Smooth muscle cell (in vitro differentiated cells): ENCODE results near the gene CREB3L2. TPM values are rescaled to one million over a fixed set of nuclear protein-coding genes. Genes with fewer than 3 reads are reported as not detected.

Source experiments
- DNase-seq: peaks from one replicate; lab custom pipeline; 2025; ENCODE audit not compliant: unreplicated experiment; lab: John Stamatoyannopoulos, UW
- H2AFZ ChIP-seq: fragments of 200-600 bp; sonication (generic); 2 replicates; pipeline ENCODE4 v1.6.0; 2016; ENCODE audit warnings: antibody characterized with exemption, low read depth, mild to moderate bottlenecking
- H3F3A ChIP-seq: fragments of 200-600 bp; sonication (generic); 2 replicates; pipeline ENCODE4 v1.6.0; 2017; ENCODE audit warnings: antibody characterized with exemption, low read depth
- H3K27ac ChIP-seq: fragments of 200-600 bp; sonication (generic); 2 replicates; pipeline ENCODE4 v1.5.1; 2016; ENCODE audit warnings: low read depth, mild to moderate bottlenecking
- H3K27me3 ChIP-seq: fragments of 200-600 bp; sonication (generic); 2 replicates; pipeline ENCODE4 v1.6.1; 2016; ENCODE audit warnings: low read depth, mild to moderate bottlenecking
- H3K36me3 ChIP-seq: fragments of 200-600 bp; sonication (generic); 2 replicates; pipeline ENCODE4 v1.5.1; 2016; ENCODE audit warnings: low read depth
- H3K4me1 ChIP-seq: fragments of 200-600 bp; sonication (generic); 2 replicates; pipeline ENCODE4 v1.5.1; 2016; ENCODE audit warnings: low read depth
- H3K4me2 ChIP-seq: fragments of 200-600 bp; sonication (generic); 2 replicates; pipeline ENCODE4 v1.6.0; 2016; ENCODE audit warnings: mild to moderate bottlenecking
- H3K4me3 ChIP-seq: fragments of 200-600 bp; sonication (generic); 2 replicates; pipeline ENCODE4 v1.5.1; 2016; ENCODE audit warnings: mild to moderate bottlenecking
- H3K79me2 ChIP-seq: fragments of 200-600 bp; sonication (generic); 2 replicates; pipeline ENCODE4 v1.6.0; 2016; ENCODE audit warnings: low read depth, mild to moderate bottlenecking
- H3K9ac ChIP-seq: fragments of 200-600 bp; sonication (generic); 2 replicates; pipeline ENCODE4 v1.6.0; 2016; ENCODE audit warnings: low read depth
- H3K9me3 ChIP-seq: fragments of 200-600 bp; sonication (generic); replicated peaks from 2 replicates; pipeline ENCODE4 v1.5.1; 2016; ENCODE audit warnings: low read depth
- H4K20me1 ChIP-seq: fragments of 200-600 bp; sonication (generic); 2 replicates; pipeline ENCODE4 v1.6.0; 2016; ENCODE audit warnings: low read depth
- CTCF ChIP-seq: fragments of 200-600 bp; sonication (generic); IDR thresholded peaks from 2 replicates; pipeline ENCODE4 v1.5.1; 2017; ENCODE audit warnings: borderline replicate concordance, mild to moderate bottlenecking, antibody characterized with exemption; ENCODE audit not compliant: insufficient read depth, poor library complexity, severe bottlenecking
- WGBS: methylation state at CpG from one replicate; pipeline ENCODE4 v1.1.7; 2016; ENCODE audit warnings: low lambda C conversion rate; 5-methylcytosine and 5-hydroxymethylcytosine counted together
- polyA plus RNA-seq: library from polyadenylated mRNA; unstranded; fragments of >200 nt; fragmentation: Nextera tagmentation; extraction: Ambion mirVana; gene quantifications from 2 replicates; pipeline ENCODE4 v1.2.1, GENCODE V29; 2016
- total RNA-seq: library from RNA; depleted of rRNA; stranded (reverse); fragments of >200 nt; gene quantifications from 2 replicates; pipeline ENCODE4 v1.2.3, GENCODE V29; 2014

The CREB3L2 gene
- total and polyA plus RNA-seq, 2 experiments from 2014 or later = 27.4 to 69.1 TPM

- Histone ChIP-seq H3K4me2 (peak overlapping the region; percentile 95), H2AFZ (no peak overlapping the region), H3K9ac (peak overlapping the region; percentile 98), H3K27ac (peak overlapping the region; percentile 97), H3F3A (peaks cover 11% of the 10 kb centered on the region), H3K9me3 (no peaks in the 10 kb centered on the region), H3K36me3 (no peaks in the 10 kb centered on the region), H3K4me1 (peaks cover 25% of the 10 kb centered on the region), H3K79me2 (peaks cover 64% of the 10 kb centered on the region), H4K20me1 (peaks cover 56% of the 10 kb centered on the region), H3K27me3 (no peaks in the 10 kb centered on the region), H3K4me3 (peak overlapping the region; percentile 77)
- no peak for TF ChIP-seq CTCF
- DNase-seq = no peak
- WGBS = 49% methylated on average over 4 of the region's 4 CpGs
Measured at GRCh38 chr7:137999496-138000080, 2.3 kb downstream of the CREB3L2 start.

DNA sequence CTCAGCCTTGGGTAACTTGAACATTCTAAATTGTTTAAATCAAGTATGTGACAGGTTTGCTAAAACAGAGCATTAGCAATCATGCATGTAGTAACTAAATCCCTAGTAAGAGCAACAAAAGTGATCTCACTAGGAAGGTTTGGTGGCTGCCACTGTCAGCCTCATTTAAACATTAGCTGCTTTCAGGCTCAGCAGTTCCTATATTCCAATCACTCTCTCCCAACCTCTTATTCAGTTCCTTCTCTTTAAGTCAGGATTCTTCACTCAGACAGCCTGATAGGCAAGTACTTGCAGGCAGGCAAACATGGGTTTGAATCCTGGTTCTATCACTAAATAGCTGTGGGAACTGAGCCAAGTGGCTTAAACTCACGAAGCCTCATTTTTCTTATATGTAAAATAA is 3.6 kb downstream of the CREB3L2 start:
- Histone ChIP-seq H3K27ac (peak overlapping the region; percentile 97), H3K9me3 (no peaks in the 10 kb centered on the region), H3K79me2 (peaks cover 77% of the 10 kb centered on the region), H3K4me3 (peak overlapping the region; percentile 77), H3F3A (peaks cover 23% of the 10 kb centered on the region), H4K20me1 (peaks cover 69% of the 10 kb centered on the region), H3K4me2 (peak overlapping the region; percentile 95), H3K27me3 (no peaks in the 10 kb centered on the region), H2AFZ (no peak overlapping the region), H3K36me3 (no peaks in the 10 kb centered on the region), H3K9ac (peak overlapping the region; percentile 11), H3K4me1 (peaks cover 30% of the 10 kb centered on the region)
- no peak for DNase-seq
- no peak for TF ChIP-seq CTCF
- WGBS = 0% methylated on average over 1 of the region's 1 CpG

- 64% methylated on average over 3 of the region's 3 CpGs for WGBS
- no peak overlapping the region for H3K9ac ChIP-seq
- peak overlapping the region; percentile 58 for H3K27ac ChIP-seq
- H3K4me3 ChIP-seq = no peak overlapping the region
- peaks cover 83% of the 10 kb centered on the region for H4K20me1 ChIP-seq
- no peak for TF ChIP-seq CTCF
- H3K9me3 ChIP-seq = no peaks in the 10 kb centered on the region
- no peak for DNase-seq
- peaks cover 33% of the 10 kb centered on the region for H3K4me1 ChIP-seq
- H3K36me3 ChIP-seq = no peaks in the 10 kb centered on the region
- no peak overlapping the region for H2AFZ ChIP-seq
- H3K4me2 ChIP-seq = peak overlapping the region; percentile 49
- peaks cover 30% of the 10 kb centered on the region for H3F3A ChIP-seq
- peaks cover 80% of the 10 kb centered on the region for H3K79me2 ChIP-seq
- no peaks in the 10 kb centered on the region for H3K27me3 ChIP-seq
Measured at GRCh38 chr7:137996871-137997270, 5.0 kb downstream of the CREB3L2 start.

DNA sequence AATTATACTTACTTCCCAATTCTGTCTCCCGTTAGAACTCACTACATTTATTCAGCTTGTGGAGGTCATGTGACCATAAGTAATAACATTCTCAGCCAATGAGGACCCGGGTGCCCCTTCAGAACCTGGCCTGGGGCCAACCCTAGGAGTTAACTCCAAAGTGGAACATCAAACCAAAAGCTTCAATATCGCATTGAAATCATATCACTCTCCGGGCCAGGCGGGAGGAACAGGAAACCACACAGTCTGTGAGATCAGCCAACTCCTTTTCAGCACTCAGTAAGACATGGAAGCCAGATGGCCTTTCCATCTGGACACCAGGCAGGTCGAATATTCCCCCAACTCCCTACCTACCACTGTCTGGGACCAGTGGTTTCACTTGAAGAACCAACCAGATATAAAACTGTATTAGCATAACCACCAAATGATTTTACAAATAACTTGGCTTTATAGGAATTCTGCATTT is 5.5 kb downstream of the CREB3L2 start:
- WGBS = 17% methylated on average over 6 of the region's 6 CpGs
- H4K20me1 ChIP-seq = peaks cover 86% of the 10 kb centered on the region
- H3K9ac ChIP-seq = no peak overlapping the region
- H3K36me3 ChIP-seq = no peaks in the 10 kb centered on the region
- H3K27me3 ChIP-seq = no peaks in the 10 kb centered on the region
- no peak for TF ChIP-seq CTCF
- H2AFZ ChIP-seq = no peak overlapping the region
- H3K27ac ChIP-seq = peak overlapping the region; percentile 58
- H3K4me2 ChIP-seq = peak overlapping the region; percentile 49
- no peak for DNase-seq
- peaks cover 32% of the 10 kb centered on the region for H3F3A ChIP-seq
- no peaks in the 10 kb centered on the region for H3K9me3 ChIP-seq
- H3K4me3 ChIP-seq = no peak overlapping the region
- H3K79me2 ChIP-seq = peaks cover 80% of the 10 kb centered on the region
- H3K4me1 ChIP-seq = peaks cover 33% of the 10 kb centered on the region
